Neural cell (in vitro differentiated cells): ENCODE data around the gene AKR1C1. TPM values are rescaled to one million over a fixed set of nuclear protein-coding genes. Genes with fewer than 3 reads are reported as not detected.
"Not testable (repeated sequence)": the region's sequence is repeated elsewhere in the genome, so short reads cannot be mapped to it uniquely, and the experiment has no call there.

Experiments
- H2AFZ ChIP-seq: fragments of 200-600, 300-800 bp; sonication (generic), shearing (Covaris generic); 2 replicates; pipeline ENCODE4 v1.6.0; 2014; ENCODE audit warnings: low read depth, mild to moderate bottlenecking, antibody characterized with exemption, low read length, moderate library complexity
- H3F3A ChIP-seq: fragments of 200-600 bp; shearing (Covaris generic); 2 replicates; pipeline ENCODE4 v1.6.1; 2016; ENCODE audit warnings: mild to moderate bottlenecking, moderate library complexity, mixed read lengths, antibody characterized with exemption, low read length; ENCODE audit not compliant: insufficient read depth, poor library complexity, severe bottlenecking
- H3K27ac ChIP-seq: fragments of 200-600, 300-800 bp; sonication (generic), shearing (Covaris generic); 2 replicates; pipeline ENCODE4 v1.5.1; 2014; ENCODE audit warnings: mild to moderate bottlenecking, low read length, moderate library complexity
- H3K27me3 ChIP-seq: fragments of 300-800, 200-600 bp; sonication (generic), shearing (Covaris generic); 2 replicates; pipeline ENCODE4 v1.6.0; 2014; ENCODE audit warnings: mild to moderate bottlenecking, low read depth, low read length, moderate library complexity; ENCODE audit not compliant: insufficient read depth
- H3K36me3 ChIP-seq: fragments of 300-800, 200-600 bp; sonication (generic), shearing (Covaris generic); 2 replicates; pipeline ENCODE4 v1.5.1; 2014; ENCODE audit warnings: mild to moderate bottlenecking, antibody characterized with exemption, low read length, moderate library complexity; ENCODE audit not compliant: insufficient read depth
- H3K4me2 ChIP-seq: fragments of 300-800, 200-600 bp; sonication (generic), shearing (Covaris generic); 2 replicates; pipeline ENCODE4 v1.6.0; 2014; ENCODE audit warnings: mild to moderate bottlenecking, low read length
- H3K4me3 ChIP-seq: fragments of 300-800, 200-600 bp; sonication (generic), shearing (Covaris generic); 2 replicates; pipeline ENCODE4 v1.5.1; 2014; ENCODE audit warnings: mild to moderate bottlenecking, low read length, moderate library complexity
- H3K79me2 ChIP-seq: fragments of 200-600 bp; shearing (Covaris generic); replicated peaks from 2 replicates; pipeline ENCODE4 v1.6.0; 2014; ENCODE audit warnings: mild to moderate bottlenecking, low read length, moderate library complexity; ENCODE audit not compliant: insufficient read depth
- H3K9ac ChIP-seq: fragments of 300-800, 200-600 bp; sonication (generic), shearing (Covaris generic); 2 replicates; pipeline ENCODE4 v1.6.1; 2016; ENCODE audit warnings: mild to moderate bottlenecking, low read length, mixed read lengths
- H3K9me2 ChIP-seq: fragments of 200-600 bp; shearing (Covaris generic); 2 replicates; pipeline ENCODE4 v1.6.1; 2016; ENCODE audit warnings: mild to moderate bottlenecking, low read length, mixed read lengths; ENCODE audit not compliant: insufficient read depth
- H3K9me3 ChIP-seq: fragments of 200-600, 300-800 bp; sonication (generic), shearing (Covaris generic); 2 replicates; pipeline ENCODE4 v1.6.1; 2016; ENCODE audit warnings: mild to moderate bottlenecking, mixed run types, low read length, moderate library complexity, mixed read lengths
- H4K20me1 ChIP-seq: fragments of 200-600 bp; shearing (Covaris generic); 2 replicates; pipeline ENCODE4 v1.6.1; 2016; ENCODE audit warnings: mild to moderate bottlenecking, mixed run types; ENCODE audit not compliant: insufficient read depth
- CTCF ChIP-seq: fragments of 450-650 bp; IDR thresholded peaks from 2 replicates; pipeline ENCODE4 v1.5.1; 2014; ENCODE audit warnings: antibody characterized with exemption, mild to moderate bottlenecking, moderate library complexity; ENCODE audit not compliant: poor library complexity, severe bottlenecking
- EP300 ChIP-seq: fragments of 450-650 bp; conservative IDR thresholded peaks from 2 replicates; pipeline ENCODE4 v1.6.1; 2014; ENCODE audit warnings: antibody characterized with exemption, mild to moderate bottlenecking, moderate library complexity; ENCODE audit not compliant: poor library complexity, severe bottlenecking
- EZH2 ChIP-seq: fragments of 200-600, 300-800 bp; shearing (Covaris generic), sonication (generic); IDR thresholded peaks from 2 replicates; pipeline ENCODE4 v1.6.1; 2014; ENCODE audit warnings: antibody characterized with exemption, low read length, borderline replicate concordance, mild to moderate bottlenecking; ENCODE audit not compliant: insufficient read depth, poor library complexity, severe bottlenecking
- MXI1 ChIP-seq: fragments of 450-650 bp; conservative IDR thresholded peaks from 2 replicates; pipeline ENCODE4 v1.6.1; 2014; ENCODE audit warnings: antibody characterized with exemption, mild to moderate bottlenecking; ENCODE audit not compliant: poor library complexity, severe bottlenecking
- POLR2AphosphoS5 ChIP-seq: IDR thresholded peaks from 2 replicates; pipeline ENCODE4 v1.6.1; 2012
- RAD21 ChIP-seq: fragments of 450-650 bp; conservative IDR thresholded peaks from 2 replicates; pipeline ENCODE4 v1.6.1; 2014; ENCODE audit warnings: antibody characterized with exemption, mild to moderate bottlenecking, moderate library complexity
- SMC3 ChIP-seq: fragments of 450-650 bp; conservative IDR thresholded peaks from 2 replicates; pipeline ENCODE4 v1.6.1; 2014; ENCODE audit warnings: antibody characterized with exemption, mild to moderate bottlenecking, moderate library complexity; ENCODE audit not compliant: poor library complexity
- TAF1 ChIP-seq: IDR thresholded peaks from 2 replicates; pipeline ENCODE4 v1.6.1; 2012; ENCODE audit warnings: low read depth
- polyA plus RNA-seq: library from polyadenylated mRNA; depleted of rRNA; stranded (reverse); fragments of >200 nt; gene quantifications from 2 replicates; pipeline ENCODE4 v1.2.3, GENCODE V29; 2014
- TF ChIP-seq, protein P1 (sequence below): IDR thresholded peaks from 2 replicates; pipeline ENCODE4 v1.6.1; 2012; ENCODE audit warnings: borderline replicate concordance

Gene AKR1C1
- polyA plus RNA-seq, 1 donor from 2014 or later, result 183 TPM

DNA sequence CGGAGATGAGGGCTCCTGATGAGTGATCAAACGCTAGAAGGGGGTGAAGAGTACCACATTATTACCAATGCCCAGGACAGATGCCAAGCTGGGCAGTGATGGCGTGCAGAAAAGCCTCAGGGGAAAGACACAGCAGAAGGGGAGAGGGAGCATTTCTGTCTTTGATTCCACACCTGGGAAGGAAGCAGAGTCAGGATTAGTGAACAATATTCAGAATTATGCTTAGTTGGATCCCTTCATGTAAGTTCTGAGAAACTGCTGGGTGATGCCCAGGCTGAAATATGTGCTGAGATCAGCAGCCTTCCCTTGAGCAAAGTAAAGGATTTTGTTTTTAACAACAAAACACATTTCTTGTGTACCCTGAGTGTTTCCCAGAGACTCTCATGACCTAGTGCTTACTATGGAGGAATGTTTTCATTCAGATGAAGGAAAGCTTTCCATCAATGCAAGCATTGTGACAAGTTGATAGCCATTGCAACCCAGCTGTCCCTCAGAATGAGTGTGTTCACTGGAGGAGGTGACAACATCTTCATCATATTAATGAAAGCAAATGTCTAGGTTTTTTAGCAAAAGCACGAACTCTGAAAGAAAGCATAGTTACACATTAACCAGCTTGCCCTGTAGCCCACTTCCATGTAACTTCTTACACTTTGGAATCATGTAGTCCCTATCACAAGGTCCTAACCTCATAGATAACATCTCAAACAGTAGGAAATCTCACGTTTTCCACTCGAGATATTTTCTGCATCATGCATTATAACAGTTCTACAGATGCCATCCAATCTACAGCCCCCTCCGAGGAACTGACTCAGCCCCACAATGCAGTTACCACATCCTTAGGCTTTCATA, 23.8 kb upstream of the AKR1C1 start:
- no peaks in the 10 kb centered on the region for H3K9me3 ChIP-seq
- no peaks in the 10 kb centered on the region for H3K36me3 ChIP-seq
- H3F3A ChIP-seq, result no peaks in the 10 kb centered on the region
- H3K9ac ChIP-seq, result no peak overlapping the region
- H3K27me3 ChIP-seq, result no peaks in the 10 kb centered on the region
- H3K9me2 ChIP-seq, result no peaks in the 10 kb centered on the region
- H3K4me2 ChIP-seq, result no peak overlapping the region
- no peaks in the 10 kb centered on the region for H4K20me1 ChIP-seq
- no peak overlapping the region for H3K27ac ChIP-seq
- no peak overlapping the region for H2AFZ ChIP-seq
- H3K79me2 ChIP-seq, result no peaks in the 10 kb centered on the region
- H3K4me3 ChIP-seq, result no peak overlapping the region
- TF ChIP-seq RAD21 (no peak), CTCF (no peak), MXI1 (no peak), SMC3 (no peak), TAF1 (no peak), POLR2AphosphoS5 (no peak), EP300 (no peak)

GRCh38 chr10:4940073-4940428, 23.2 kb upstream of the AKR1C1 start:
- not testable (repeated sequence) for H2AFZ ChIP-seq, H3K9me3 ChIP-seq, H3K9me2 ChIP-seq, H3K79me2 ChIP-seq, H3K27ac ChIP-seq, H4K20me1 ChIP-seq, H3K4me3 ChIP-seq, H3K4me2 ChIP-seq, H3K27me3 ChIP-seq, H3K36me3 ChIP-seq, H3F3A ChIP-seq, H3K9ac ChIP-seq

GRCh38 chr10:4940909-4941308, 22.3 kb upstream of the AKR1C1 start:
- not testable (repeated sequence) for H3F3A ChIP-seq, H3K27me3 ChIP-seq

GRCh38 chr10:4941540-4942330, 21.5 kb upstream of the AKR1C1 start:
- Histone ChIP-seq H3K9me3 (no peaks in the 10 kb centered on the region), H2AFZ (no peak overlapping the region), H3K27me3 (no peaks in the 10 kb centered on the region), H3F3A (no peaks in the 10 kb centered on the region), H3K9ac (no peak overlapping the region), H4K20me1 (no peaks in the 10 kb centered on the region), H3K36me3 (no peaks in the 10 kb centered on the region), H3K4me2 (no peak overlapping the region), H3K27ac (no peak overlapping the region), H3K4me3 (no peak overlapping the region), H3K79me2 (no peaks in the 10 kb centered on the region), H3K9me2 (no peaks in the 10 kb centered on the region)
- TF ChIP-seq, protein P1, sequence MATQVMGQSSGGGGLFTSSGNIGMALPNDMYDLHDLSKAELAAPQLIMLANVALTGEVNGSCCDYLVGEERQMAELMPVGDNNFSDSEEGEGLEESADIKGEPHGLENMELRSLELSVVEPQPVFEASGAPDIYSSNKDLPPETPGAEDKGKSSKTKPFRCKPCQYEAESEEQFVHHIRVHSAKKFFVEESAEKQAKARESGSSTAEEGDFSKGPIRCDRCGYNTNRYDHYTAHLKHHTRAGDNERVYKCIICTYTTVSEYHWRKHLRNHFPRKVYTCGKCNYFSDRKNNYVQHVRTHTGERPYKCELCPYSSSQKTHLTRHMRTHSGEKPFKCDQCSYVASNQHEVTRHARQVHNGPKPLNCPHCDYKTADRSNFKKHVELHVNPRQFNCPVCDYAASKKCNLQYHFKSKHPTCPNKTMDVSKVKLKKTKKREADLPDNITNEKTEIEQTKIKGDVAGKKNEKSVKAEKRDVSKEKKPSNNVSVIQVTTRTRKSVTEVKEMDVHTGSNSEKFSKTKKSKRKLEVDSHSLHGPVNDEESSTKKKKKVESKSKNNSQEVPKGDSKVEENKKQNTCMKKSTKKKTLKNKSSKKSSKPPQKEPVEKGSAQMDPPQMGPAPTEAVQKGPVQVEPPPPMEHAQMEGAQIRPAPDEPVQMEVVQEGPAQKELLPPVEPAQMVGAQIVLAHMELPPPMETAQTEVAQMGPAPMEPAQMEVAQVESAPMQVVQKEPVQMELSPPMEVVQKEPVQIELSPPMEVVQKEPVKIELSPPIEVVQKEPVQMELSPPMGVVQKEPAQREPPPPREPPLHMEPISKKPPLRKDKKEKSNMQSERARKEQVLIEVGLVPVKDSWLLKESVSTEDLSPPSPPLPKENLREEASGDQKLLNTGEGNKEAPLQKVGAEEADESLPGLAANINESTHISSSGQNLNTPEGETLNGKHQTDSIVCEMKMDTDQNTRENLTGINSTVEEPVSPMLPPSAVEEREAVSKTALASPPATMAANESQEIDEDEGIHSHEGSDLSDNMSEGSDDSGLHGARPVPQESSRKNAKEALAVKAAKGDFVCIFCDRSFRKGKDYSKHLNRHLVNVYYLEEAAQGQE, result no peak
- TF ChIP-seq MXI1 (no peak), EZH2 (no peak), POLR2AphosphoS5 (no peak), TAF1 (no peak)

More at GRCh38 chr10:4940909-4941308, 22.3 kb upstream of the AKR1C1 start:
- not testable (repeated sequence) for H4K20me1 ChIP-seq, H3K9me2 ChIP-seq, H3K79me2 ChIP-seq, H3K27ac ChIP-seq, H3K9me3 ChIP-seq, H3K4me2 ChIP-seq, H2AFZ ChIP-seq, H3K4me3 ChIP-seq, H3K9ac ChIP-seq, H3K36me3 ChIP-seq
